Uterus (tissue), 4 donors: ENCODE measurements around the gene RFPL4A. TPM values are rescaled to one million over a fixed set of nuclear protein-coding genes. Genes with fewer than 3 reads are reported as not detected.

Experiments
- DNase-seq, 2 donors: peaks; one replicate each; pipeline ENCODE4 v3.0.0-alpha.2; 2019 to 2020
- H3K27ac ChIP-seq, 2 donors: fragments of 200-600 bp; sonication (generic); 1 replicate in 1 of 2; 2 replicates in 1 of 2; pipeline ENCODE4 v1.5.1; 2016 to 2018
- H3K27me3 ChIP-seq, 2 donors: fragments of 200-600 bp; sonication (generic); one replicate each; pipeline ENCODE4 v1.5.1; 2018 to 2019; ENCODE audit warnings: control low read depth in 1 of 2
- H3K36me3 ChIP-seq, 2 donors: fragments of 200-600 bp; sonication (generic); one replicate each; pipeline ENCODE4 v1.5.1; 2019; ENCODE audit warnings: control low read depth in 1 of 2
- H3K4me1 ChIP-seq, 2 donors: fragments of 200-600 bp; sonication (generic); one replicate each; pipeline ENCODE4 v1.5.1; 2018 to 2019; ENCODE audit warnings: control low read depth in 1 of 2
- H3K4me3 ChIP-seq, 2 donors: fragments of 200-600 bp; sonication (generic); 1 replicate in 1 of 2; 2 replicates in 1 of 2; pipeline ENCODE4 v1.5.1; 2018 to 2019; ENCODE audit warnings: mild to moderate bottlenecking in 1 of 2
- H3K9me3 ChIP-seq, 2 donors: fragments of 200-600 bp; sonication (generic); one replicate each; pipeline ENCODE4 v1.5.1; 2019; ENCODE audit warnings: control low read depth in 1 of 2
- POLR2A ChIP-seq, 2 donors: fragments of 450-650 bp; IDR thresholded peaks; one replicate each; pipeline ENCODE4 v1.6.1; 2016; ENCODE audit warnings: antibody characterized with exemption in 2 of 2, mild to moderate bottlenecking in 1 of 2, moderate library complexity in 1 of 2
- intact Hi-C: fragments of 100-400 bp; cut with DNase I; formaldehyde crosslinking; loops from one replicate; pipeline ENCODE4 v1.15.1; 2023; ENCODE audit warnings: low total_unique reads
- total RNA-seq, 4 donors: library from RNA; depleted of rRNA in 3 of 4; stranded (reverse); fragments of >200 nt in 3 of 4; gene quantifications; one replicate each; pipeline versions ENCODE4 v1.1.0 to v1.2.4, GENCODE V29; 2014 to 2023
- TF ChIP-seq, protein P1 (sequence below), 4 experiments: fragments of 200-600 bp in 2 of 4; fragments of 450-650 bp in 2 of 4; sonication (generic) in 2 of 4; IDR thresholded peaks; one replicate each; pipeline ENCODE4 v1.5.1; 2016 to 2019; ENCODE audit warnings: antibody characterized with exemption in 4 of 4, mild to moderate bottlenecking in 2 of 4, moderate library complexity in 1 of 4
- donor health status: DM: yes; HTN: yes; CAD: no.

RFPL4A gene
- total RNA-seq, 4 donors from 2014 or later, result not detected

DNA sequence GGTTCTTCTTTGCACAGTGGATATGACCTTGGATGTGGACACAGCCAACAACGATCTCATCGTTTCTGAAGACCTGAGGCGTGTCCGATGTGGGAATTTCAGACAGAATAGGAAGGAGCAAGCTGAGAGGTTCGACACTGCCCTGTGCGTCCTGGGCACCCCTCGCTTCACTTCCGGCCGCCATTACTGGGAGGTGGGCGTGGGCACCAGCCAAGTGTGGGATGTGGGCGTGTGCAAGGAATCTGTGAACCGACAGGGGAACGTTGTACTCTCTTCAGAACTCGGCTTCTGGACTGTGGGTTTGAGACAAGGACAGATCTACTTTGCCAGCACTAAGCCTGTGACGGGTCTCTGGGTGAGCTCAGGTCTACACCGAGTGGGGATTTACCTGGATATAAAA, 19.4 kb downstream of the RFPL4A start:
- no peak for TF ChIP-seq POLR2A (IDR thresholded peaks at IDR 0.05)
- TF ChIP-seq, protein P1, sequence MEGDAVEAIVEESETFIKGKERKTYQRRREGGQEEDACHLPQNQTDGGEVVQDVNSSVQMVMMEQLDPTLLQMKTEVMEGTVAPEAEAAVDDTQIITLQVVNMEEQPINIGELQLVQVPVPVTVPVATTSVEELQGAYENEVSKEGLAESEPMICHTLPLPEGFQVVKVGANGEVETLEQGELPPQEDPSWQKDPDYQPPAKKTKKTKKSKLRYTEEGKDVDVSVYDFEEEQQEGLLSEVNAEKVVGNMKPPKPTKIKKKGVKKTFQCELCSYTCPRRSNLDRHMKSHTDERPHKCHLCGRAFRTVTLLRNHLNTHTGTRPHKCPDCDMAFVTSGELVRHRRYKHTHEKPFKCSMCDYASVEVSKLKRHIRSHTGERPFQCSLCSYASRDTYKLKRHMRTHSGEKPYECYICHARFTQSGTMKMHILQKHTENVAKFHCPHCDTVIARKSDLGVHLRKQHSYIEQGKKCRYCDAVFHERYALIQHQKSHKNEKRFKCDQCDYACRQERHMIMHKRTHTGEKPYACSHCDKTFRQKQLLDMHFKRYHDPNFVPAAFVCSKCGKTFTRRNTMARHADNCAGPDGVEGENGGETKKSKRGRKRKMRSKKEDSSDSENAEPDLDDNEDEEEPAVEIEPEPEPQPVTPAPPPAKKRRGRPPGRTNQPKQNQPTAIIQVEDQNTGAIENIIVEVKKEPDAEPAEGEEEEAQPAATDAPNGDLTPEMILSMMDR (IDR thresholded peaks at IDR 0.05), result no peak
- Histone ChIP-seq H3K36me3 (no peaks in the 10 kb centered on the region), H3K4me1 (no peaks in the 10 kb centered on the region), H3K9me3 (no peaks in the 10 kb centered on the region), H3K27me3 (no peaks in the 10 kb centered on the region), H3K4me3 (no peak overlapping the region), H3K27ac (no peak overlapping the region)
- DNase-seq, result no peak
- intact Hi-C loops, result no loop called here

GRCh38 chr19:55781112-55781511, 22.2 kb downstream of the RFPL4A start:
- TF ChIP-seq, protein P1 (IDR thresholded peaks at IDR 0.05), result no peak
- no peak for TF ChIP-seq POLR2A (IDR thresholded peaks at IDR 0.05)
- intact Hi-C loops, result no loop called here
- H3K4me1 ChIP-seq, result no peaks in the 10 kb centered on the region

GRCh38 chr19:55795021-55795420, 36.1 kb downstream of the RFPL4A start:
- Histone ChIP-seq H3K27me3 (no peaks in the 10 kb centered on the region), H3K36me3 (no peaks in the 10 kb centered on the region), H3K9me3 (no peaks in the 10 kb centered on the region), H3K4me1 (no peaks in the 10 kb centered on the region), H3K4me3 (no peak overlapping the region), H3K27ac (no peak overlapping the region)
- no peak for DNase-seq
- intact Hi-C loops, result no loop called here
- TF ChIP-seq, protein P1 (IDR thresholded peaks at IDR 0.05), result no peak

More at GRCh38 chr19:55781112-55781511, 22.2 kb downstream of the RFPL4A start:
- H3K27ac ChIP-seq, result no peak overlapping the region
- H3K36me3 ChIP-seq, result no peaks in the 10 kb centered on the region
- no peak for DNase-seq
- no peaks in the 10 kb centered on the region for H3K27me3 ChIP-seq
- H3K9me3 ChIP-seq, result no peaks in the 10 kb centered on the region
- no peak overlapping the region for H3K4me3 ChIP-seq

- no peaks in the 10 kb centered on the region for H3K27me3 ChIP-seq
- intact Hi-C loops, result no loop called here
- H3K4me3 ChIP-seq, result no peak overlapping the region
- TF ChIP-seq, protein P1 (IDR thresholded peaks at IDR 0.05), result no peak
- TF ChIP-seq POLR2A (IDR thresholded peaks at IDR 0.05), result no peak
- no peaks in the 10 kb centered on the region for H3K9me3 ChIP-seq
- no peaks in the 10 kb centered on the region for H3K4me1 ChIP-seq
- H3K27ac ChIP-seq, result no peak overlapping the region
- H3K36me3 ChIP-seq, result no peaks in the 10 kb centered on the region
- DNase-seq, result no peak
These were observed 42.5 kb downstream of the RFPL4A start for GRCh38 chr19:55801416-55801815.

- Histone ChIP-seq H3K27ac (no peak overlapping the region), H3K4me3 (no peak overlapping the region), H3K9me3 (no peaks in the 10 kb centered on the region), H3K36me3 (no peaks in the 10 kb centered on the region), H3K27me3 (no peaks in the 10 kb centered on the region), H3K4me1 (no peaks in the 10 kb centered on the region)
- no peak for DNase-seq
- TF ChIP-seq POLR2A (IDR thresholded peaks at IDR 0.05), result no peak
- intact Hi-C loops, result no loop called here
These were observed 43.4 kb downstream of the RFPL4A start for GRCh38 chr19:55802281-55802680.
